PC-3 (cell line): ENCODE data around the gene GDAP2. TPM values are rescaled to one million over a fixed set of nuclear protein-coding genes. Genes with fewer than 3 reads are reported as not detected.

ENCODE experiments used
- ATAC-seq: fragments of 200-7000 bp; cut with Tn5 transposase; 2 replicates; pipeline ENCODE4 v1.9.1; 2020; ENCODE audit warnings: mild to moderate bottlenecking, moderate library complexity
- BruUV-seq: library from RNA; stranded (reverse); fragments of 400-500 nt; replicated peaks from 2 replicates; lab custom pipeline; 2021; lab: Mats Ljungman, UMichigan
- CTCF ChIA-PET: fragments of 300-600 bp; sonication (Branson Sonifier 250); formaldehyde crosslinking; loops from one replicate; lab custom pipeline; 2022; ENCODE audit warnings: antibody characterized with exemption; lab: Charles Lee
- POLR2A ChIA-PET: fragments of 300-600 bp; sonication (Branson Sonifier 250); formaldehyde crosslinking; loops from one replicate; lab custom pipeline; 2022; ENCODE audit warnings: antibody characterized with exemption; ENCODE audit not compliant: unreplicated experiment; lab: Charles Lee
- DNase-seq: peaks from one replicate; pipeline ENCODE4 v3.0.0-alpha.2; 2015
- H2AFZ ChIP-seq: fragments of 300-600 bp; sonication (generic); 2 replicates; pipeline ENCODE4 v1.6.0; 2016; ENCODE audit warnings: antibody characterized with exemption, low read length
- H3F3A ChIP-seq: fragments of 300-600 bp; sonication (generic); one replicate; pipeline ENCODE4 v1.6.0; 2017; ENCODE audit warnings: antibody characterized with exemption, low read length, control low read depth, mild to moderate bottlenecking; ENCODE audit not compliant: unreplicated experiment
- H3K27ac ChIP-seq: fragments of 300-600 bp; sonication (generic); 2 replicates; pipeline ENCODE4 v1.5.1; 2016; ENCODE audit warnings: mild to moderate bottlenecking, low read length
- H3K27me3 ChIP-seq: fragments of 300-600 bp; sonication (generic); 2 replicates; pipeline ENCODE4 v1.6.1; 2016; ENCODE audit warnings: low read length, mixed read lengths
- H3K36me3 ChIP-seq: fragments of 300-600 bp; sonication (generic); 2 replicates; pipeline ENCODE4 v1.6.1; 2016; ENCODE audit warnings: low read depth, mixed run types, low read length, mixed read lengths
- H3K4me1 ChIP-seq: fragments of 300-600 bp; sonication (generic); 2 replicates; pipeline ENCODE4 v1.5.1; 2016; ENCODE audit warnings: low read length; ENCODE audit not compliant: insufficient read depth
- H3K4me2 ChIP-seq: fragments of 300-600 bp; sonication (generic); 2 replicates; pipeline ENCODE4 v1.6.0; 2016; ENCODE audit warnings: low read length
- H3K4me3 ChIP-seq: fragments of 300-600 bp; sonication (generic); 2 replicates; pipeline ENCODE4 v1.5.1; 2016; ENCODE audit warnings: mild to moderate bottlenecking, low read length, mixed read lengths
- H3K79me2 ChIP-seq: fragments of 300-600 bp; sonication (generic); 2 replicates; pipeline ENCODE4 v1.6.1; 2017; ENCODE audit warnings: low read length, mixed read lengths
- H3K9ac ChIP-seq: fragments of 300-600 bp; sonication (generic); 2 replicates; pipeline ENCODE4 v1.6.0; 2016; ENCODE audit warnings: mild to moderate bottlenecking, low read length
- H3K9me2 ChIP-seq: fragments of 300-600 bp; sonication (generic); replicated peaks from 2 replicates; pipeline ENCODE4 v1.6.1; 2016; ENCODE audit warnings: mixed run types, low read length, mixed read lengths
- H3K9me3 ChIP-seq: fragments of 300-600 bp; sonication (generic); 2 replicates; pipeline ENCODE4 v1.6.1; 2016; ENCODE audit warnings: low read length, mixed read lengths
- H4K20me1 ChIP-seq: fragments of 300-600 bp; sonication (generic); 2 replicates; pipeline ENCODE4 v1.6.1; 2016; ENCODE audit warnings: low read length, mixed read lengths
- CTCF ChIP-seq: fragments of 300-600 bp; sonication (generic); conservative IDR thresholded peaks from 2 replicates; pipeline ENCODE4 v1.5.1; 2017; ENCODE audit warnings: antibody characterized with exemption, low read depth, mild to moderate bottlenecking, low read length
- EZH2 ChIP-seq: fragments of 300-600 bp; sonication (generic); IDR thresholded peaks from one replicate; pipeline ENCODE4 v1.6.1; 2017; ENCODE audit warnings: antibody characterized with exemption, mild to moderate bottlenecking, low read length; ENCODE audit not compliant: unreplicated experiment
- EZH2phosphoT487 ChIP-seq: fragments of 300-600 bp; sonication (generic); IDR thresholded peaks from 2 replicates; pipeline ENCODE4 v1.6.1; 2018; ENCODE audit warnings: mild to moderate bottlenecking, antibody characterized with exemption, low read length, borderline replicate concordance
- intact Hi-C: fragments of 100-400 bp; cut with micrococcal nuclease; formaldehyde crosslinking; loops from 2 replicates; pipeline ENCODE4 v1.9.0; 2023
- total RNA-seq: library from RNA; depleted of rRNA; stranded (reverse); fragments of >200 nt; gene quantifications from 2 replicates; pipeline ENCODE4 v1.2.3, GENCODE V29; 2014

The GDAP2 gene
- total RNA-seq, 1 experiment from 2014 or later = 20.7 TPM

- H3K27me3 ChIP-seq = no peaks in the 10 kb centered on the region
- ATAC-seq = no peak
- intact Hi-C loops = no loop called here
- no peaks in the 10 kb centered on the region for H3K79me2 ChIP-seq
- no peaks in the 10 kb centered on the region for H4K20me1 ChIP-seq
- DNase-seq = no peak
- H3K4me2 ChIP-seq = no peak overlapping the region
- H3F3A ChIP-seq = no peaks in the 10 kb centered on the region
- no peak overlapping the region for H3K9ac ChIP-seq
- no peaks in the 10 kb centered on the region for H3K9me3 ChIP-seq
- POLR2A ChIA-PET = no interaction called here
- TF ChIP-seq EZH2phosphoT487 (no peak), CTCF (no peak), EZH2 (no peak)
- no TSS peak for BruUV-seq
- H3K4me1 ChIP-seq = no peaks in the 10 kb centered on the region
- no peak overlapping the region for H2AFZ ChIP-seq
- H3K27ac ChIP-seq = no peak overlapping the region
- no peaks in the 10 kb centered on the region for H3K9me2 ChIP-seq
- CTCF ChIA-PET = no interaction called here
- H3K36me3 ChIP-seq = peaks cover 87% of the 10 kb centered on the region
- H3K4me3 ChIP-seq = no peak overlapping the region
Observed at GRCh38 chr1:117952386-117952785, 23.0 kb upstream of the GDAP2 start.

- Histone ChIP-seq H3K9me2 (no peaks in the 10 kb centered on the region), H3K36me3 (peaks cover 82% of the 10 kb centered on the region), H3K9ac (no peak overlapping the region), H3K4me2 (no peak overlapping the region), H3K4me3 (no peak overlapping the region), H4K20me1 (no peaks in the 10 kb centered on the region), H3K9me3 (no peaks in the 10 kb centered on the region), H3K79me2 (no peaks in the 10 kb centered on the region), H3F3A (no peaks in the 10 kb centered on the region), H3K4me1 (no peaks in the 10 kb centered on the region), H3K27me3 (no peaks in the 10 kb centered on the region), H2AFZ (no peak overlapping the region), H3K27ac (no peak overlapping the region)
- no TSS peak for BruUV-seq
- TF ChIP-seq EZH2 (no peak), CTCF (no peak), EZH2phosphoT487 (no peak)
- ChIA-PET POLR2A (no interaction called here), CTCF (no interaction called here)
- intact Hi-C loops = no loop called here
- DNase-seq = no peak
- no peak for ATAC-seq
Observed at GRCh38 chr1:117942293-117942692, 12.9 kb upstream of the GDAP2 start.

GRCh38 chr1:117933769-117934168 lies 4.3 kb upstream of the GDAP2 start:
- H3K9me3 ChIP-seq = no peaks in the 10 kb centered on the region
- DNase-seq = no peak
- no peak overlapping the region for H2AFZ ChIP-seq
- H3K9ac ChIP-seq = no peak overlapping the region
- no peak overlapping the region for H3K4me3 ChIP-seq
- no peaks in the 10 kb centered on the region for H3K9me2 ChIP-seq
- H3K27me3 ChIP-seq = no peaks in the 10 kb centered on the region
- no peak overlapping the region for H3K4me2 ChIP-seq
- intact Hi-C loops = no loop called here
- peaks cover 43% of the 10 kb centered on the region for H3K36me3 ChIP-seq
- peaks cover 26% of the 10 kb centered on the region for H3K4me1 ChIP-seq
- TF ChIP-seq EZH2phosphoT487 (no peak), CTCF (no peak), EZH2 (no peak)
- H3F3A ChIP-seq = no peaks in the 10 kb centered on the region
- ChIA-PET CTCF (no interaction called here), POLR2A (no interaction called here)
- H3K79me2 ChIP-seq = peaks cover 60% of the 10 kb centered on the region
- no peak for ATAC-seq
- H3K27ac ChIP-seq = no peak overlapping the region
- BruUV-seq = no TSS peak
- peaks cover 22% of the 10 kb centered on the region for H4K20me1 ChIP-seq
